ENCODE measurements around the gene UBE2E2.

The UBE2E2 gene

GRCh38 chr3:23253214-23253613 is 50.1 kb downstream of the UBE2E2 start:
- no peak for DNase-seq (ENCODE audit: low read depth)
- no peak overlapping the region for H3K4me3 ChIP-seq (ENCODE audit: low read depth, low read length)
- TF ChIP-seq CTCF (conservative IDR thresholded peaks at IDR 0.05; ENCODE audit: low read depth, low read length): no peak

- TF ChIP-seq CTCF (conservative IDR thresholded peaks at IDR 0.05; ENCODE audit: low read depth, low read length): no peak
- no peak overlapping the region for H3K4me3 ChIP-seq (ENCODE audit: low read depth, low read length)
- DNase-seq (ENCODE audit: low read depth): no peak
These were observed 51.2 kb downstream of the UBE2E2 start for GRCh38 chr3:23254282-23254681.

- TF ChIP-seq CTCF (conservative IDR thresholded peaks at IDR 0.05; ENCODE audit: low read depth, low read length): no peak
- DNase-seq (ENCODE audit: low read depth): no peak
These were observed 51.7 kb downstream of the UBE2E2 start for GRCh38 chr3:23254835-23255234.

GRCh38 chr3:23256741-23257435 is 53.8 kb downstream of the UBE2E2 start:
- no peak overlapping the region for H3K4me3 ChIP-seq (ENCODE audit: low read depth, low read length)
- TF ChIP-seq CTCF (conservative IDR thresholded peaks at IDR 0.05; ENCODE audit: low read depth, low read length): no peak
- DNase-seq (ENCODE audit: low read depth): peak; percentile 34

More at GRCh38 chr3:23254835-23255234, 51.7 kb downstream of the UBE2E2 start:
- H3K4me3 ChIP-seq (ENCODE audit: low read depth, low read length): no peak overlapping the region

GRCh38 chr3:23258110-23258509 is 55.0 kb downstream of the UBE2E2 start:
- DNase-seq (ENCODE audit: low read depth): peak; percentile 39
- H3K4me3 ChIP-seq (ENCODE audit: low read depth, low read length): no peak overlapping the region
- TF ChIP-seq CTCF (conservative IDR thresholded peaks at IDR 0.05; ENCODE audit: low read depth, low read length): no peak

- no peak overlapping the region for H3K4me3 ChIP-seq (ENCODE audit: low read depth, low read length)
- TF ChIP-seq CTCF (conservative IDR thresholded peaks at IDR 0.05; ENCODE audit: low read depth, low read length): no peak
These were observed 56.4 kb downstream of the UBE2E2 start for GRCh38 chr3:23259515-23259914.

GRCh38 chr3:23262766-23263165 is 59.6 kb downstream of the UBE2E2 start:
- peak; percentile 26 for DNase-seq (ENCODE audit: low read depth)
- H3K4me3 ChIP-seq (ENCODE audit: low read depth, low read length): no peak overlapping the region
- no peak for TF ChIP-seq CTCF (conservative IDR thresholded peaks at IDR 0.05; ENCODE audit: low read depth, low read length)

More at GRCh38 chr3:23259515-23259914, 56.4 kb downstream of the UBE2E2 start:
- DNase-seq (ENCODE audit: low read depth): no peak

All from choroid plexus epithelial cell (primary cell).